HG03045 (cell line): ENCODE data around the gene SLC8A3.

Experiments
- ATAC-seq: cut with Tn5 transposase; IDR thresholded peaks from one replicate; pipeline ENCODE4 v1.9.1; 2021; ENCODE audit warnings: mild to moderate bottlenecking, moderate library complexity; ENCODE audit not compliant: unreplicated experiment

SLC8A3 gene

DNA sequence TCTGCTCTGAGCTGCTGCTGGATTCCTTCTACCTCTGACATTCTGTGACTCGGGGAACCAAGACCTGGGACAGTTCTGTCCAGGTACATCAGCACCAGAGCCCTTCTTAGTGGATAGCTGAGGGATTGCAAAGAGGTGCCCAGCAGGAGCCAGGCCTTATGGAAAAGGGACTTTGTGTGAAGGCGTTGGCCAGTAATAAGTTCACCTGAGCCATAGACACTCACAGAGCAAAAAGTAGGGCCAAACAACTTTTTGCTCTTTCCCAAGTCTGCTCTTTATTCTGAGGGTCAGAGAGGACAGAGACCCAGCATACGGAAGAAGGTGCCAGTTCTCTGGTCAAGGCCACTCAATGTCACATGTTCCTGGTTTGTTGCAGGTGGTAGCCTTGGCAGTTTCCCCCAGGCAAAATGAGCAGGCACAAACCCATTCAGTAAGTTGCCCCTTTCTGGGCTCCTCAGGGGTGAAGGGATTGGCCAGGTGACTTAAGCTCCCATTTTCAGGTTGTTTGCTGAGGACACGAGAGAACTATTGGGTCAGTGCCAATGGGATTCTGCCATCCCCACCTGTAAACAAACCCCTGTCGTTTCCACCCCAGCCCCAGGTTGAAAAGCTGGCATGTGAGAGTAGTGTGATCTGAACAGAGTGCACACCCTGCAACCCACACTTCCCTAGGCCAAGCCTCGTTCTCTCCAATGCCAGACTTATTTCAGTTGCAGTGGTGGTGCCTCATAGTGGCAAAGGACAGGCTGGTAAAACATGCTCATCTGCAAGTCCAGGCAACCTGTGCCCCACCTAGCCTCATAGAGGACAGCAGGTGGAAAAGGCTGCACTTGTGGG, 159.2 kb downstream of the SLC8A3 start:
- ATAC-seq: no peak

- ATAC-seq: no peak
Measured at GRCh38 chr14:70027785-70028428, 160.8 kb downstream of the SLC8A3 start.

DNA sequence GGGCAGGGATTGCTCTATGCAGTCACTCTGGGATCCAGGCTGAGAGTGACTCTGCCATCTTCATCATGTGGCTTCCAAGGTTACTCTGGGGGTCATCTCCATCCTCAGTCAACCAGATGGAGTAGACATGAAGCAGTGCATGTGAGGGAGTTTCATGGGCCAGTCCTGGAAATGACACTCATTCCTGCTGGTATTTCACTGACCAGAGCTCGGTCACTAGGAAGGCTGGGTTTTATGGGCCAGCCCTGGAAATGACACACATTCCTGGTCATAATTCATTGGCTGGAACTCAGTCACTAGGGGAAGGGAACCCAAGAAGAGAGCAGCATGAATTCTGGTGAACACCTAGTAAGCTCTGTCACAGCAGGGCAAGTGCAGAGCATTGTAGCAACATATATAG, 164.9 kb downstream of the SLC8A3 start:
- no peak for ATAC-seq

- ATAC-seq: no peak
Measured at GRCh38 chr14:70022771-70023445, 165.8 kb downstream of the SLC8A3 start.

DNA sequence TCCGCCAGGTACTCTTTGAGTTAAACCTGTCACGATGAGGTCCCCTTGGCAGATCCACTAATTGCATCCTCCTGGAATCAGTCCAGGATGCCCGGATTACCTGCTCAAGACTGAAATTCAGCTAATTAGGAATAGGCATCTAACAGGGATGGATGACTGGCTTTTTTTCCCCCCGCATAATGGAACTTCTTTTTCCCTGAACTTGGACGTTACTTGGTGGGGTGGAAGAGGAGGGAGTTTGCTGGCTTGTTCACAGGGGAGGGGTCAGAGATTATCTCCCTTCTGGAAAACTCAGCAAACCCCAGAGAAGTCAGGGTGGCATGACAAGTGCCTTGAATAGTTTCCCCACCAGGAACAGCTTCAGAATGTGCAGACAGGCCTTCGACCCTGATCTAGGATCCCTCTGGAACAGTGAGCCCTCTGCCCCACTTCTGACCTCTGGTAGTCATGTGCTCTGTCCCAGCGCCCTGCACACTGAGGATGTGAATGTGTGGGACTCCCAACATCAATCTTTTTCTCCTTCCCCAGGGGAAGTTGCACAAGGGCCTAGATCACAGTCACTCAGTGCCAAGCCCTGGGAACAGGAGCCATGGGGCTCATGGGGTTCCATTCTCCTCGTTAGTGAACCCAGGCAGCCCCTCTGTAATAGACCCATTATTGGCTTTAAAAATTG, 167.1 kb downstream of the SLC8A3 start:
- ATAC-seq: no peak

GRCh38 chr14:70020352-70021170, 168.2 kb downstream of the SLC8A3 start:
- ATAC-seq: no peak

DNA sequence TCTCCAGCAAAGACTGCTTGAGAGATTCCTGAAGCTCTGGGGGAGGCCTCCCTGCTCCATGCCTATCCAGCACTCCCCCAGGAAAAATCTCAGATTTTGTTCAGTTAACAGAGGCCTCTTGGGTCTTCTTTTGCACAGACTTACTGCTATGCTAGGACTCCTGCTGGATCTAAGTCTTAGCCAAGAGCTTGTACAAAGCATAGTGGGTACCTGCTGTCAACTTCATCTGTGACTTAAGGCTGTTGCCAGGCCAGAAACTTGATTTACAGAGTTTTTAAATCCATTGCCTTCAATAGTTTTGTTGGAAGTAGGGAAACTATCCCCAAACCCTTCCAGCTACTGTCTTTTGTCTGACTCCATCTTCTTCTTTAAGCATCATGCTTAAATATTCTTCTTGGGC, 169.1 kb downstream of the SLC8A3 start:
- ATAC-seq: no peak

DNA sequence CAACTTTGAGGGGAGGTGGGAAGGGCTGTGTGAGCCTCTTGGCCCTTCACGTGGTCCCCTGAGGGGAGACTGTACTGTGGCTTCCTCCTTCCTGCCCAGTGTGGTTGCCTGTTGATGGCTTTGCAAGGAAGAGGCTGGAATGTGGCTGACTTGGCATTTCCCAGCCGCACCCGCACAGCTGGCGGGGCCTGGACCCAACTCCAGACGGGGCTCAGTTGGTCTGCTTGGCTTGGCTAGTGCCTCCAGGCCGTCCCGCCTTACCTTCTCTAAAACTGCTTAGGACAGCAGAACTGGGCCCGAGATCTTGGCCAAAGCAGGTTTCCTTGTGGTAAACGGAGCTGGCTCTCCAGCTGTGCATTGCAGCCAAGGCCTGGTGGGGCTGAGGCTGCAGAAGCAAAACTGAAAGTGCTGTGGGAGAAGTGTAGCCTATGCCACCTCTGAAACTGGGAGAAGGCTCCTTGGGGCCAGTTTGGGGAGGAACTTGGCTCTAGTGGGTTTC, 170.0 kb downstream of the SLC8A3 start:
- peak; percentile 76 for ATAC-seq

- ATAC-seq: no peak
Measured at GRCh38 chr14:70018230-70018629, 170.5 kb downstream of the SLC8A3 start.

GRCh38 chr14:70014406-70015095, 174.2 kb downstream of the SLC8A3 start:
- ATAC-seq: no peak

- ATAC-seq: no peak
Measured at GRCh38 chr14:70013271-70013873, 175.4 kb downstream of the SLC8A3 start.

GRCh38 chr14:70011708-70012107, 177.0 kb downstream of the SLC8A3 start:
- ATAC-seq: no peak

DNA sequence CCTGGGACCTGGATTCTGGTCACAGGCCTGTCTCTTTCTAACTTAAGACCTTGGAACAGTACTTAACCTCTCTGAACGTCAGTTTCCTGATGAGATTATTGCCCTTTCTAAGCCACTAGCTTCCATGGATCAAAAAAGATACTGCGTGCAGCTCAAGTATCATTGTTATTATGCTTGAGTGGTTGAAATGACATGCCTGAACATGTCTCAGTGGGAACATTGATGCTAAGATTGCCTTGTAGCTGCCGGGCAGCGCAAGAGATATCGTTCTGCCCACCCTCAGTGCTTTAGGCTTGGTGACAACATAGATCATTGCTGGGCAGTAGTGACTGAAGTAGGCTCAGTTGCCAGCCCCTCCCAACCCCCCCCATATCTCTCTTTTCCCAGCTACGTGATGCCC, 177.7 kb downstream of the SLC8A3 start:
- ATAC-seq: no peak

GRCh38 chr14:70009961-70010360, 178.8 kb downstream of the SLC8A3 start:
- ATAC-seq: no peak

- no peak for ATAC-seq
Measured at GRCh38 chr14:70008284-70009262, 180.2 kb downstream of the SLC8A3 start.

DNA sequence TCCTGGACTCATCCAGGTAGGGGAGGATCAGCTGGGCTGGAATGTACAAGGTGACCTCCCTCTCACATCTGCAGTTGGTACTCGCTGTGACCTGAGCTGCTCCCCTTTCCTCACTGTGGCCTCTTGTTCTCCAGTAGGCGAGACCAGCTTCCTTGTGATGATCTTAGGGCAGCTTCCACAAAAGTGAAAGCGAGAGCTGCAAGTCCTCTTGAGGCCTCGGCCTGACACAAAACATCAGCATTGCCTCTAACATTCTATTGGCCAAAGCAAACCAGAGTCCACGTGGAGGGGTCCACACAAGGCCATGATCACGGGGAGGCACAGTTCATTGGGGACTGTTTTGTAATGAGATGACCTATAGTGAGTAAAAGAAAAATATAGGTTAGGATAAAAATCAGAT, 182.1 kb downstream of the SLC8A3 start:
- no peak for ATAC-seq

GRCh38 chr14:70005281-70005805, 183.4 kb downstream of the SLC8A3 start:
- ATAC-seq: no peak

- no peak for ATAC-seq
Measured at GRCh38 chr14:70004791-70005190, 184.0 kb downstream of the SLC8A3 start.
